D341Med (cell line): ENCODE data around the gene PRSS16.
"Not testable (repeated sequence)": the region's sequence is repeated elsewhere in the genome, so short reads cannot be mapped to it uniquely, and the experiment has no call there.

Source experiments
- DNase-seq: peaks from one replicate; pipeline ENCODE4 v3.0.0; 2012; ENCODE audit warnings: low spot score

PRSS16 gene, protein sequence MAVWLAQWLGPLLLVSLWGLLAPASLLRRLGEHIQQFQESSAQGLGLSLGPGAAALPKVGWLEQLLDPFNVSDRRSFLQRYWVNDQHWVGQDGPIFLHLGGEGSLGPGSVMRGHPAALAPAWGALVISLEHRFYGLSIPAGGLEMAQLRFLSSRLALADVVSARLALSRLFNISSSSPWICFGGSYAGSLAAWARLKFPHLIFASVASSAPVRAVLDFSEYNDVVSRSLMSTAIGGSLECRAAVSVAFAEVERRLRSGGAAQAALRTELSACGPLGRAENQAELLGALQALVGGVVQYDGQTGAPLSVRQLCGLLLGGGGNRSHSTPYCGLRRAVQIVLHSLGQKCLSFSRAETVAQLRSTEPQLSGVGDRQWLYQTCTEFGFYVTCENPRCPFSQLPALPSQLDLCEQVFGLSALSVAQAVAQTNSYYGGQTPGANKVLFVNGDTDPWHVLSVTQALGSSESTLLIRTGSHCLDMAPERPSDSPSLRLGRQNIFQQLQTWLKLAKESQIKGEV

DNA sequence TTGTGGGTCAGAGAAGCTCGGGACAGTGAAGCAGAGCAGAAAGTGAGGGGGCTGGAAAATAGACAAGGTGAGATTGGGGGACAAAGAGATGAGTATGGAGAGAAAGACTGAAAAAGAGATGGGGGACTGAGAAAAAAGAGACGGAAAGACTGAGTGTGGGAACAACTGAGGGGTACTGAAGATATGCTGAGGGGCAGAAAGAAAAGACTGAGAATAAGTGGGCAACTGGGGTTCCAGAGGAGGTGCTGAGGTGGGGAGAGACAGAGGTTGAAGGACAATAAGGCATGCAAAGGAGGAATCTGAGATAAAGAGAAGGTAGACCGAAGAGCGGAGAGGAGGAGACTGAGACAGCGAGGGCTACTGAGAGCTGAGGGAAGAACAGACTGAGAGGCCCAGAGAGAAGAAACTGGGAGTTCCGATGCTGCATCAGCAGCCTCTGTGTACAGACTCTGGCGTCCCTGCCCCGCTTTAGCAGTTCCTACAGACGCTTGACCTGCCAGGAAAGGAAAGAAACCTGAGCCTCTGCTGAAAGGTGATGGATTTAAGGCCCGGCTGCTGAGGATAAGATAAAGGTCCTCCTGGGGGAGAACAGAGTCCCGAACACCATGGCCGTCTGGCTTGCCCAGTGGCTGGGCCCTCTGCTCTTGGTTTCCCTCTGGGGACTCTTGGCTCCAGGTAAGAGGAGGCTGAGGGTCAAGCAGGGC lies at the start of gene PRSS16:
TSS of gene PRSS16 (plus strand) at position 569 of the 704 bp plus-strand sequence. CDS start at position 606, 37 bp downstream.
- DNase-seq = no peak

DNA sequence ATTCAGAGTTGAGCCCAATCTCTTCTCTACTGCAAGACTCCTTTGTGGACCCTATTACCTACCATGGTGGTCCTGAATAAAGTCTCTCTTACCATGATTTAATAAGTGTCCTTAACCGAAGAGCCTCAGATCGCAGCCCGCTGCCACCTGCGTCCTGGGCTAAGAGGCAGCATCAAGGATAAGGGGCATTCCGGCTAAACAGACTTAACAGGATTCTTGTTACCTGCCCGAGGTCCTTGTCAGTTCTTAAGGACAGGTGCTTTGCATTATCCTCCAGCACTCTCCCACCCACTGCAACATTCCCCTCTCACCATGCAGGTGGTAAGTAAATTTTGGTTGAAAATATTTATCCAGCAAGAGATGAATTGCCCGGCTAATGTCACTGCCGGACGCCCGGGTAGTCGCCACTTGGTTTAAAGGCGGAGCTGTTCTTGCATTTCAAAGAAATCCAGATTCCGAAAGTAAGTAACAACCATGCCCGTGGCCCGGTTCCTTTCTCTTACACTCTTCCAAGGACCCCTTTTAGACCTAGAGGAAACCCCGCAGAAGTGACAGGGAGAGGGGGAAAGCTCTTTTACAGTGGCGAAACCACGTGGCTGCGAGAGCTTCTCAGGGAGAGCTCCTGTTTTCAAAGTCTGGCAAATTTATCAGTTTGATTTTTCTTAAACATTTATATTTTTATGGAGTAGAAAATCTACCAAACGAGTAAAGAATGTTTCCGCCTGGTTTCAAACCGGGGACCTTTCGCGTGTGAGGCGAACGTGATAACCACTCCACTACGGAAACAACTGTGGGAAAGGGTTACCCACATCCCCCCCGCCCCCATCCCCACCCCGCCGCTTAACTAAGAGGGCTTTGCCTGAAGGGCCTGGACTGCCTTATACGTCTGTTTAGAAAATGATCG lies 41.9 kb upstream of the PRSS16 start:
- DNase-seq = no peak

DNA sequence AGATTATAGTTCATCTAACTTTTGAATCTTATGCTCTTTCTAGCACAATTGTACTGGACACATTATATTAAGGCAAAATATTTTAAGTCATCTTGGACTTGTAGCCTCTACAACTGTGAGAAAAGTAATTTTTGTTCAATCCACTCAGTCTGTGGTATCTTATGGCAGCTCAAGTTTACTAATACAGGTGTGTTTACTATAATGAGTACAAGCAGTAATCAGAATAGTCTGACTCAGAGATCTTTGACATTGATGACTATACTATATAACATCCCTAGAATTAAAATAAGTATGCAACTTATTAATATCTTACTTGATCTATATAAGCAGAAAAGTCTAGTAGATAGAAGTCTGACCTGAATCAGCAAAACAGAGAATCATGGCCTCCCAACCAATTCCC lies 40.7 kb upstream of the PRSS16 start:
- no peak for DNase-seq

DNA sequence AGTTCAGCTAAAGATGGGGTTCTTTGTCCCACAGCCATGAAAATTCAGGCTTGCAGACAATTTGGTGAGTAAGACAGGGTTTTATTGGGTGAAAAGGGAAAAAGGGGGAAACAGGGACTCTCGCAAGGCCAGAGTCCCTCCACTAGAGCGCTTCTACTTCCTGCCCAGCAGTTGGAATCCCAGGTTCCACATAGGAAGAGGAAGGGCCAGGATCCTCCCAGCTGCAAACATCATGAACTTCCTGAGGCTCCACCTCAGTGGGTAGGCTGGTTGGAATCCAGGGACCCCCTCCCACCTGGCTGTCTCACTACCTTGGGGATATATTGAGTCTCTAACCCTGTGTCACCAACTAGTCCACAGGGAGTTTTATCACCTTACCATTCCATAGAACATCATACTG lies 39.5 kb upstream of the PRSS16 start:
- no peak for DNase-seq

DNA sequence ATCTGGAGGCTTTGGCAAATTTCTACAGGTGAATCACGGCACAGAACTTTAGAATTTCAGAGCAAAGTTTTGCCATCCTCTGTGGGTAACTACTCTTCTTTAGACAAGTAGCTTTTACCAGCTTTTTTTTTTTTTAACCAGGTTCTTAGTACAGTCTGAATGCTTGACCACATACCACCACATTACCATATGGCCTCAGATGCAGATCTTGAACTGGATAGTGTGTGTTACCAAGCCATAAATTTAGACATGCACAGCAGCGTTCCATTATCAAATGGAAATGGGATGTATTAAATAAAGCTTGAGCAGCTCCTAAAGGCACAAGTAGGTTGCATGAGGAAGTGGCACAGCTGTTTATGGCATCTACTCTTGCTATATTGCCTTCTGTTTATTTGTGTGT lies 38.3 kb upstream of the PRSS16 start:
- no peak for DNase-seq

DNA sequence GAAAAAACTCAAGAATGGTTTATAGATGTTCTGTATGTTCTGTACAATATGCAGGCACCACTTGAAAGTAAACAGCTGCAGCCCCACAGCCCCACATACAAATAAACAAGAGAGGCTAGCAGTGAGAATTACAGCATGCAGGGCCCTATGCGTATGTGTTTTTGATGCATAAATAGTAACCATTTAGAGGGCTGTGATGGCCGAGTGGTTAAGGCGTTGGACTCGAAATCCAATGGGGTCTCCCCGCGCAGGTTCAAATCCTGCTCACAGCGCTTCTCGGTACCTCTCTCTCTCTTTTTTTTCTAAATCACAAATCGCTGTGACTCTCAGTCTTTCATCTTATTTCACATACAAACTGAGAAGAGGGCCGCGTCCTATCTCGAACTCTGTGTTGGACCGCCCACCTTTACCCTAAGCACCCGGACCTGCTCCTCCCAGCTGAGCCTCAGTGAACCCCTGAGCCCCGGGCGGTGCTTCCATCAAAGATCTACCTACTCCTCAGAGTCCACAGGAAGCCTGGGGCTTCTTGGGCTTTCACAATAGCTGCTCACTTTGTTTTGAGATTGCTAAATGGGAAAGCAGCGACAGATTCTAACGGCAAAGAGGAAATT lies 37.7 kb upstream of the PRSS16 start:
- DNase-seq = no peak

DNA sequence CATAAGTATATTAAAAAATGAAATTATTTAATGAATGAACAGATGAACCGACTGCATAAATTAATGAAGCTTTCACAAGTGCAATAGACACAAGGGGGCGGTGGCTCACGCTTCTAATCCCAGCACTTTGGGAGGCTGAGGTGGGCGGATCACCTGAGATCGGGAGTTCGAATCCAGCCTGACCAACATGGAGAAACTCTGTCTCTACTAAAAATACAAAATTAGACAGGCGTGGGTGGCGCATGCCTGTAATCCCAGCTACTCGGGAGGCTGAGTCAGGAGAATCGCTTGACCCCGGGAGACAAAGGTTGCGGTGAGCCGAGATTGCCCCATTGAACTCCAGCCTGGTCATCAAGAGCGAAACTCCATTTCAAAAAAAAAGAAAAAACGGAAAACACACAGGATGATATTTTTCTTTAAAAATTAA lies 34.4 kb upstream of the PRSS16 start:
- not testable (repeated sequence) for DNase-seq

DNA sequence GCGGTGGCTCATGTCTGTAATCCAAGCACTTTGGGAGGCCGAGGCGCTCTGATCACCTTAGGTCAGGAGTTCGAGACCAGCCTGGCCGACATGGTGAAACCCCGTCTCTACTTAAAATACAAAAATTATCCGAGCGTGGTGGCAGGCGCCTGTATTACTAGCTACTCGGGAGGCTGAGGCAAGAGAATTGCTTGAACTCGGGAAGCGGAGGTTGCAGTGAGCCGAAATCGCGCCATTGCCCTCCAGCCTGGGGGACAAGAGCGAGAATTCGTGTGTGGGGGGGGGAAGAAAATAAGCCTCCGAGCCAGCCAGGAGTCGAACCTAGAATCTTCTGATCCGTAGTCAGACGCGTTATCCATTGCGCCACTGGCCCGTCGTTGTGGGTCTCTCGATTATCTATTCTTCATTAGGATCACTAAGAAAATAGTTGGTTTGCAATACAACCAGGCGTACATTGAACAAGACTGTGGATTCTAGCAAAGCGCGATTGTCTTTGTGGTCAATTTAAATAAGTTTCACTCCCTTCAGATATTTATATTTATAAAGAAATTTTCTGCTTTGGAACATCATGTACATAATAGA lies 33.9 kb upstream of the PRSS16 start:
- no peak for DNase-seq

DNA sequence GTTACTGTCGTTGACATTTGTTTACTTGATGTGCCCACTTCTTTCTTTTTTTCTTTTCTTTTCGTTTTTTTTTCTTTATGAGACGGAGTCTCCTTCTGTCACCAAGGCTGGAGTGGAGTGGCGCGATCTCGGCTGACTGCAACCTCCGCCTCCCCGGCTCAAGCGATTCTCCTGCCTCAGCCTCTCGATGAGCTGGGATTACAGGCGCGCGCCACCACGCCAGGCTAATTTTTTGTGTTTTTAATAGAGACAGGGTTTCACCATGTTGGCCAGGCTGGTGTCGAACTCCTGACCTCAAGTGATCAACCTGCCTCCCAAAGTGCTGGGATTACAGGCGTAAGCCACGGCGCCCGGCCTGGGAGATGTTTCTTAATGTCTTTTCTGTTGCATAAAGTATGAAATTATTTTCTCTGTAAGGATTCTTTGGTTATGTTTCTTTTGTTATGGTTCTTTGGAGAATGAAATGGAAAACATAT lies 33.3 kb upstream of the PRSS16 start:
- DNase-seq = no peak

DNA sequence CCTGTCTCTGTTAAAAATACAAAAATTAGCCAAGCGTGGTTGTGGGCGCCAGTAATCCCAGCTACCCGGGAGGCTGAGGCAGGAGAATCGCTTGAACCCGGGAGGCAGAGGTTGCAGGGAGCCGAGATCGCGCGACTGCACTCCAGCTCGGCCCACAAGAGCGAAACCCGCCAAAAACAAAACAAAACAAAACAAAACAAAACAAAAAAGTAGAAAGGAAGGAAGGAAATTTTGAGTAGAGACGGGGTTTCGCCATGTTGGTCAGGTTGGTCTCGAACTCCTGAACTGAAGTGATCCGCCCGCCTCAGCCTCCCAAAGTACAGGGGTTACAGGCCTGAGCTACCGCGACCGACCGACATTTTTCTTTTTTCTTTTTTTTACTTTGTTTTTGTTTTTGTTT lies 30.6 kb upstream of the PRSS16 start:
- DNase-seq = no peak

DNA sequence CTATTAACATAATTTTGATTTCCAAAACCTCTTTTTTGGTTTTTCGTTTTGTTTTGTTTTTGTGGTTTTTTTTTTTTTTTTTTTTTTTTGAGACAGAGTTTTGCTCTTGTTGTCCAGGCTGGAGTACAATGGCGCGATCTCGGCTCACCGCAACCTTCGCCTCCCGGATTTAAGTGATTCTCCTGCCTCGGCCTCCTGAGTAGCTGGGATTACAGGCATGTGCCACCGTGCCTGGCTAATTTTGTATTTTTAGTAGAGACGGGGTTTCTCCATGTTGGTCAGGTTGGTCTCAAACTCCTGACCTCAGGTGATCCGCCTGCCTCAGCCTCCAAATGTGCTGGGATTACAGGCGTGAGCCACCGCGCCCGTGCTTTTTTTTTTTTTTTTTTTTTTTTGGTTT lies 24.5 kb upstream of the PRSS16 start:
- DNase-seq = not testable (repeated sequence)

DNA sequence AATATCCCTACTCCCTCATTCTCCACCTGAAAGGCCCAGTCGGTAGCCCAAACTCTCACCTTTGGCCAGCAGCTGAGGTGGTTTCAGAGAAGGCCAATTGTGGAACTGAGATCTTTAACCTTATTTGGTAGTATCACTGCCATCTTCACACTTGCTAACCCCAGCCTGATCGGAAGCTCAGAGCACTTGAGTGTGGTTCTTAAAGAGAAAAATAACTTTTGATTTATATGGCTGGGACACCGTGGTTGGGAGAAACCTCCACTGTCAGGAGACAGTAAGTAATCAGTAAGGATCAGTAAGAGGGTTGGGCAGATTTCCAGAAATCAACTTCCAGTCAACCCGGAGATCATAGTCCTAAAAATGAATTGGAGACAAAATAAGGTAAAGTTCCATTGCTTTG lies 22.8 kb upstream of the PRSS16 start:
- no peak for DNase-seq

DNA sequence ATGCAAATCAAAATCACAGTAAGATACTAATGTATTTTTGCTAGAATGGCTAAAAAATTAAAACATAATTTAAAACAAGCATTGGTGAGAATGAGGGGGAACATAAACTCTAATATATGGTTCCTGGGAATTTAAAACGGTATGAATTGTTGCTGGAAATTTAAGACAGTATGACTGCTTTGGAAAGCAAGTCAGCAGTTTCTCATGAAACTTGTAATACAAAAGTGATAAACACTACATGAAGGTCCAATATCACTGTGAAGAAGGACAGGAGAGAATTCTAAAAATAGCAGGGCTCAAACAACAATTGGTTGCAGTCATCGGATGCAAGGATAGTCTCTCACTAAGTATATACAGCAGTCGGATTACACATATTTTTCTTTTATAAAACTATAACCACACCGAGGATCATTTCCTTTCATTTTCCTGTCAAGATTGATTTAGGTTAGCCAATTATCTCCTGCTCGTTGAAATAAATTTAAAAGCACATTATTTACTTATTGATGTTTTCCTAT lies 18.5 kb upstream of the PRSS16 start:
- DNase-seq = no peak

DNA sequence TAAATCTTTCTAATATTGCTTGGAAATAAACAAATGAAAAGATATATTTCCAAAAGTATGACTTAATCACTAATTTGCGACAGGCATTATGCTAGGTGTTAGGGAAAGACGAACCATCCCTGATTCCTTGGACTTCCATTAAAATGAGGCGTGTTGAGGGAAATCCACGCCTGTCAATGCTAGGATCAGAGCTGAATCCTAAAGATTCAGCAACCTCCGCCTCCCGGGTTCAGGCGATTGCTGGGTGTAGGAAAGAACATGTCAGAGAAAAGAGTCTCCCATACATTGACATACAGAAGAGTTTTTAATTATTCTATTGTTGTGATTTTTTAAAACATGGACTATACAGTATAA lies 16.8 kb upstream of the PRSS16 start:
- DNase-seq = no peak

DNA sequence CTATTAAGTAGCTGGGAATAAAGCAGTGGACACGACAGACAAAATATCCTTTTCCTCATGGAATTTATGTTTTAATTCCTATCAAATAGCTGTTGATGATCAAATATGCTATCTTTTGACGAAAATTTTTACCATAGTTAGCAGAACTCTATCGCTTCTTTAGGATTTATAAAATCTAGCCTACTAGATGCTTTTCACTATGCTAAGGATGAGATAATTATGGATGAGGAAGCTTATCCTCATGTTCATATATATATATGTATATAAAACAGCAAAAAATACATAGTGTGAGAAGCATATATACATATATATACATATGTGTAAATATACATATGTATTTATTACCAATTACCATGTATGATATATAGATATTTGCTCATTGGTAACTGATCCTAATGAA lies 12.9 kb upstream of the PRSS16 start:
- DNase-seq = no peak

DNA sequence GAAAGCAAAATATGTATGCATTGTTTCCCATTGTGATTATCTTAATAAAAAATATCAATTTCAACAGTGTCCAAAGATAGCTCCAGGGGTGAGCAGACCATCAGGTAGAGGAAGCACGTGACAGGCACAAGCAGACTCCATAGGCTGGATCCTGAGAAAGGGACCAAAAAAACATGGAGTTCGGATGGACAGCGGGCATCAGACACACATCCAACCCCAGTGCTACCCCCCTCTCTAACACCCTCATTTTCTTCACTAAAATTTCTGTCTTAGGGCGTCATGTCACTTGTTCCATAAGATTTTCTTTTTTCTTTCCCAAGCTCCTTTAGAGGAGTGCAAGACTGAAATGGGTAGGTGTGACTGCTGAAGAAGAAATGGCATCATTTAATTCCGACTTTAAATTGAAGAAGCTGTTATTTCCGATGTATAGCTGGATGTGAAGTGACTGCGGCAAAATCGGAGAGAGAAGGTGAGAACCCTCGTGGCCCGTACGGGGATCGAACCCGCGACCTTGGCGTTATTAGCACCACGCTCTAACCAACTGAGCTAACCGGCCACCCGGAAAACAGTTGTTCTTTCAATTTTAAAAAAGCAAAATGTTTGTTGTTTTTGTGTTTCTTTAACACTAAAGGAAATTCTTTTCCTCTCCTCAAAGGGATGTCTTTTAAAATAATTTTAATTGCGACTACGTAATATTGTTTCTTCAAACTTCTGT lies 10.3 kb upstream of the PRSS16 start:
- DNase-seq = no peak

DNA sequence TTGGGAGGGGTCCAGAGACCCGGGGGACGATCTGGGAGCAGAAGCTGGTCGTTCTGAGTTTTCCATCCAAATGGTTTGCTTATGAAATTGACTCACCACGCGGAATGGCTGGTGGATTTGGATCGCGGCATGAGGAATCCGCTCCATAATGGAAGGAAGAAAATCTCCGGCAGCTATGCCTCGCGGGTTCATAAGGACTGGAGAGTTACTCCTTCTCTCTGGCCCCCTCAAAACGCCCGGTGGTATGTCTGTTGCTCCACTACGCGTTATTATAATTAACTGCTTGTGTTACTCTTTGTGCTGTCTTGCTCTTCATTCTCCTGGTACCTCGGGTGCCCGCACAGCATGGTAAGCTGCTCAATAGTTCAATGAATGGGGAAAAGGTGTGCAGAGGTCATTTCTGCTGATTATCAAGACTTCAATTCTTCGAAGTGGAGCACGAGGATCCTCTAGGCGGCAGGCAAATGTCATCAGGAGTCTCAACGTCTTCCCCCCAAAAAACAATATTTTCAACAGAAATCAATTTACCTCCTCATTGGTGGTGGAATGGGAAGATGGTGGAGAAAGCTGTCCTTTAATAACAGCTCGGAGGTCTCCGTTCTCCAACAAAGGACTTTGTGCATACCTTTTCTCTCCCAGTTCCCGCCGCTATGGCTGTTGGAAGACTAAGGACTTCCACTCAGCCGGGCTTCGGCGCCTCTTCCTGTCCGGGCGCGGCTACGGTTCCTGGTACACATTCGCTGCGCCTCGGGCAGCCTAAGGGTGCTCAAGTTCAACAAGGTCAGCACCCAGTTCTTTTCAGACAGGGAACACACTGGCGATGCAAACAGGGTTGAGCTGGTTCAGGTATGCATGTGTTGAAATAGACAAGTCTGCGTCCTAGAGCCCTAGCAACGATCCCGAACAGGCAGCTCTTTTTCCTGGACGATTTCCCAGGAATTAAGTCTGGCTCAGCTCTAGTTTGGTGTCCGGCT lies 9.2 kb upstream of the PRSS16 start:
- no peak for DNase-seq

DNA sequence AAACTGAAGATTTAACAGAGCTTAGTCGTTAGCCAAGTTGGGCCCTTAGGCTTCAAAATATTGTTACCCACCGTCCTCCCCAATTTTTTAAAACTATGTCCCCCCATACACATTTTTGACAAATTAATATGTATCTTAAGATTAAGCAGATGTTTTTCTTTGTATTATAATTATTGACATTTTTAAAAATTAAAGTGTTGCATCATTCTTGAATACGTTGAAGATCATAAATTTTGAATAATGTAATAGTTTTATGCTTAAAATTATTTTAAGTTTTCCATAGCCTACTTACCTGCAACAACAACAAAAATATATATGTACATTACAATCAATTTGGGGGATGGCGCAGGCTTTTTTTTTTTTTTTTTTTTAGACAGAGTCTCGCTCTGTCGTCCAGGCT lies 8.2 kb upstream of the PRSS16 start:
- DNase-seq = no peak

DNA sequence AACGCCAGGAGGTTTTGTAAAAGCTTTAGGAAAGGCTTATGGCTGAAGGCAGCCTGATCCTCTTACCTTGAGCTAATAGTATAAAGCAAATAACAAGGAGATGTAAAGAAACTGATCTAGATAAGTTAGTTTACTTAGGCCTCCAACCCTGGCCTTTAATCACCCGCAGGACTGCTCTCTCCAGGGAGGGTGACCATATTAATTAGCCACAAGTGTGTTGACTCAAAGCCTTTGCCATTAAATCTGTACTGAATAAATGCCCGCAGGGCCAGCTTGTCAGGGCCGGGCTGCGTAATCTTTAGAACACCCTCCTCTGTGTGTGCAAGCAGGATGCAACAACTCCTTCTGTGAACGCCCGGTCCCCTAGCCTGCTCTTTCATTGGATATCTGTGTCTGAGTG lies 6.1 kb upstream of the PRSS16 start:
- no peak for DNase-seq
